Measurements from ENCODE around the gene ZNF669.
"Not testable (repeated sequence)": the region's sequence is repeated elsewhere in the genome, so short reads cannot be mapped to it uniquely, and the experiment has no call there.

The ZNF669 gene

DNA sequence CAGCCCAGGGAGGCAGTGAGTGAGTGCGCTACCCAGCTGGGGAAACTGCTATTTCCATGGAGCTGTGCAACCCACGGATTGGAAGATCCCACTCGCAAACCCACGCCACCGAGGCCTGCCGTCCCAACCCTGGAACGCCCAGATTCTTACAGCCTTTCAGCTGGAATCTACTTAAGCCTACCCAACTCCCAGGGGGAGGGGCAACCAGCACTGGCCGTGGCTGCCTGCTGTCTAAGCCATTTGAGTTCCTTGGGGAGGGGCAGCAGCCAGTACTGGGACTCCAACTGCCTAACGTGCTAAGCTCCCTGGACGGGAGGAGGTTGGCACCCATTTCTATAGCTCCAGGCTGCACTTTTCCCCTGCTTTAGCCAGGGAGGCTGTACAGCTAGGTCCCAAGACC, 27.1 kb upstream of the ZNF669 start:
- no peak for TF ChIP-seq AEBP2 (tag by site-specific recombination; IDR thresholded peaks at IDR 0.05; ENCODE audit: borderline replicate concordance)
- no peak for TF ChIP-seq ZNF16 (tag by site-specific recombination; IDR thresholded peaks at IDR 0.05; ENCODE audit: low read depth)
- TF ChIP-seq ZNF354C (tag by site-specific recombination; IDR thresholded peaks at IDR 0.05; ENCODE audit: borderline replicate concordance, low read depth), result no peak
- TF ChIP-seq ZNF837 (tag by site-specific recombination; IDR thresholded peaks at IDR 0.05), result no peak
- no peak for TF ChIP-seq ZNF548 (tag by site-specific recombination; IDR thresholded peaks at IDR 0.05)
- no peak for TF ChIP-seq ZNF600 (tag by site-specific recombination; IDR thresholded peaks at IDR 0.05)
- POLR2A ChIA-PET, result no interaction called here
- H3K4me3 ChIP-seq (ENCODE audit: low read depth, low read length), result no peak overlapping the region
- CTCF ChIA-PET, result no interaction called here
- H3K9me3 ChIP-seq (ENCODE audit: control insufficient read depth, insufficient read depth, low read depth, low read length), result no peaks in the 10 kb centered on the region
- H3K4me1 ChIP-seq (ENCODE audit: control insufficient read depth, insufficient read depth, low read length), result no peaks in the 10 kb centered on the region
- no peaks in the 10 kb centered on the region for H3K36me3 ChIP-seq (ENCODE audit: control insufficient read depth in 2 of 2, insufficient read depth in 1 of 2, low read length in 2 of 2)
- H3K27ac ChIP-seq (ENCODE audit: extremely low read depth, low read depth, low read length), result no peak overlapping the region

DNA sequence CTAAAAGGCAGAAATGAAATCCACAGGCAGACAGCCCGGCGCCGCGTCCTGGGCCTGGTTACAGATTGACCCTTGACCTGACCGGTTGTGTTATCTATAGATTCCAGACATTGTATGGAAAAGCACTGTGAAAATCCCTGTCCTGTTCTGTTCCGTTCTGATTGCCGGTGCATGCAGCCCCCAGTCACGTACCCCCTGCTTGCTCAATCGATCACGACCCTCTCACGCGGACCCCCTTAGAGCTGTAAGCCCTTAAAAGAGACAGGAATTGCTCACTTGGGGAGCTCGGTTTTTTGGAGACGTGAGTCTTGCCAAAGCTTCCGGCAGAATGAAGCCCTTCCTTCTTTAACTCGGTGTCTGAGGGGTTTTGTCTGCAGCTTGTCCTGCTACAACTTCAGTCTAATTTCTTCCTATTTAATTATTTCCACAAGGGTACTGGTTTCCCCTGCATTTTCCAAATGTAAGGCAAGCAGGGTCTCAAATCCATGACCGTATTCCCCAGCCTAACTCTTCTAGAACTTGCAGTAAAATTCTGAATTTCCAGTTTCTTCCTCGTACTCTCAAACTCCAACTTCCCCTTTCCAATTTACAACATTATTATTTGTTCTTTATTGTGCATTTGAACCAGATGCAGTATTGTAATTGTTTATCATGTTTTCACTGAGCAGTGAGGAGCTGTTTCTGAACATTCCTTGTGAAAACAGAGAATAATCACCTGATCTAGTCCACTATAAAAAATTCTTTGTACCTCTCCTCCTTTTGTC, 23.5 kb upstream of the ZNF669 start:
- POLR2A ChIA-PET, result interaction anchor here (0.6 kb wide), 1 partner anchor 23 kb away, joined by 8 read pairs; no protein-coding TSS in a partner anchor
- H3K4me3 ChIP-seq (ENCODE audit: low read depth, low read length); H3K36me3 ChIP-seq (ENCODE audit: control insufficient read depth in 2 of 2, insufficient read depth in 1 of 2, low read length in 2 of 2); H3K27ac ChIP-seq (ENCODE audit: extremely low read depth, low read depth, low read length); H3K4me1 ChIP-seq (ENCODE audit: control insufficient read depth, insufficient read depth, low read length); H3K9me3 ChIP-seq (ENCODE audit: control insufficient read depth, insufficient read depth, low read depth, low read length); CTCF ChIA-PET: not testable (repeated sequence)

GRCh38 chr1:247126601-247127000, 22.4 kb upstream of the ZNF669 start:
- CTCF ChIA-PET; POLR2A ChIA-PET; H3K4me1 ChIP-seq (ENCODE audit: control insufficient read depth, insufficient read depth, low read length): not testable (repeated sequence)

DNA sequence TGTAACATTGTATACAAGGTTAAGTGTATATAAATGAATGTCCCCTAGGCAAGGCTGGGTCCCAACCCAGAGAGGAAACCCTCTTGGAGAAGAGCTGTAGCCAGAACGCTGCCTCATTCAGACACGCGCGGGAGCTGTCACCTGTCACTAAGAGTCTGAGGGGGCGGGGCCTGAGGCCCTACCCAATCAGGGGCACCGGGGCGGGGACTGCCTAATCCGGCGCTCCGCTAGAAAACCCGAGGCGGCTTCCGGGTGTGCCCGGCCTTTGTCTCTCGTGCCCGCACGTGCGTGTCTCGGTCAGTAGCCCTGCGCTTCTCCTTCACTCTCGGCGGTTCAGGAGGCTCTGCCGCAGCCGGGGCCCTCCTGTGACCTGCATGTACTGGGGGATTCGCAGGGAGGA, 22.0 kb upstream of the ZNF669 start:
- CTCF ChIA-PET; POLR2A ChIA-PET; H3K4me3 ChIP-seq (ENCODE audit: low read depth, low read length); H3K27ac ChIP-seq (ENCODE audit: extremely low read depth, low read depth, low read length); H3K9me3 ChIP-seq (ENCODE audit: control insufficient read depth, insufficient read depth, low read depth, low read length); H3K36me3 ChIP-seq (ENCODE audit: control insufficient read depth in 2 of 2, insufficient read depth in 1 of 2, low read length in 2 of 2); H3K4me1 ChIP-seq (ENCODE audit: control insufficient read depth, insufficient read depth, low read length): not testable (repeated sequence)

More at GRCh38 chr1:247126601-247127000, 22.4 kb upstream of the ZNF669 start:
- not testable (repeated sequence) for H3K36me3 ChIP-seq (ENCODE audit: control insufficient read depth in 2 of 2, insufficient read depth in 1 of 2, low read length in 2 of 2); H3K4me3 ChIP-seq (ENCODE audit: low read depth, low read length); H3K27ac ChIP-seq (ENCODE audit: extremely low read depth, low read depth, low read length); H3K9me3 ChIP-seq (ENCODE audit: control insufficient read depth, insufficient read depth, low read depth, low read length)

DNA sequence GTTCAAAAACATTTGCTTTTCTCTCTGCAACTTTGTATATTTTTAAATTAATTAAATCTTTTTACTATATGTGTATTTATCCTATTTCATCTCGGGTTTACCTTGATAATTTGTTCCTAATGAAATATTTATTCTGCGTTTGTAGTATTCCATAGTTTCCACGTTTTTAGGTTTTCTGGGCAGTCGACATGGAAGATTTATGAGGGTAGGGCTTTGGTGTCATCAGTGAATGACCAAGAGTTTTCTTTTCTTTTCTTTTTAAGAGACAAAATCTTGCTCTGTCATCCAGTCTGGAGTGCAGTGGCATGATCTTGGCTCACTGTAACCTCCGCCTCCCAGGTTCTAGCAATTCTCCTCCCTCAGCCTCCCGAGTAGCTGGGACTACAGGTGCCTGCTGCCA, 17.2 kb upstream of the ZNF669 start:
- ChIA-PET POLR2A (no interaction called here), CTCF (no interaction called here)
- Histone ChIP-seq H3K4me3 (ENCODE audit: low read depth, low read length) (no peak overlapping the region), H3K36me3 (ENCODE audit: control insufficient read depth in 2 of 2, insufficient read depth in 1 of 2, low read length in 2 of 2) (no peaks in the 10 kb centered on the region), H3K27ac (ENCODE audit: extremely low read depth, low read depth, low read length) (no peak overlapping the region), H3K4me1 (ENCODE audit: control insufficient read depth, insufficient read depth, low read length) (no peaks in the 10 kb centered on the region), H3K9me3 (ENCODE audit: control insufficient read depth, insufficient read depth, low read depth, low read length) (no peaks in the 10 kb centered on the region)
- TF ChIP-seq ZNF580 (tag by site-specific recombination; IDR thresholded peaks at IDR 0.05) (no peak), RBAK (tag by site-specific recombination; IDR thresholded peaks at IDR 0.05) (no peak), ZNF10 (tag by site-specific recombination; IDR thresholded peaks at IDR 0.05) (no peak)

DNA sequence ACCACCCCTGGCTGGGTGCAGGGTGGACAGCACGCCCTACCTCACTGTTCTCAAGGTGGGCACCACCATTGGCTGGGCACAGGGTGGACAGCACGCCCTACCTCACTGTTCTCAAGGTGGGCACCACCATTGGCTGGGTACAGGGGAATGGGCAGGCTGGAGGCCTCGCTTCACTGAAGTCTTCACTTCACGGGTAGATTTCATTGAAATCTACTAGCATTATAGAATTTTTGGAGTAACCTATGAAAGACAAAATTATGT, 16.2 kb upstream of the ZNF669 start:
- CTCF ChIA-PET; H3K4me3 ChIP-seq (ENCODE audit: low read depth, low read length); POLR2A ChIA-PET; H3K4me1 ChIP-seq (ENCODE audit: control insufficient read depth, insufficient read depth, low read length); H3K27ac ChIP-seq (ENCODE audit: extremely low read depth, low read depth, low read length); H3K36me3 ChIP-seq (ENCODE audit: control insufficient read depth in 2 of 2, insufficient read depth in 1 of 2, low read length in 2 of 2); H3K9me3 ChIP-seq (ENCODE audit: control insufficient read depth, insufficient read depth, low read depth, low read length): not testable (repeated sequence)
